ENCODE data around the gene MEX3D.

Gene MEX3D

DNA sequence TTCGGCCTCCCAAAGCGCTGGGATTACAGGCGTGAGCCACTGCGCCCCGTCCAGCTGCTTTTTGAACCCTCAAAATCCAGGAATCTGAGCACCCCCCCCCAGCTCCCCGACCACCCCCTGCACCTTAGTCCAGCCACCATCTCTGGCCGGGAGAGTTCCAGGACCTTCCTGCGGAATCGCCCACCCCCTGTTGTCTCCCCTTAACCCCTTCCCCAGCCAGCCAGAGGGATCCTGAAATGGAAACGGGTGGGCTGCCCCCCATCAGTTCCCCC is 25.3 kb upstream of the MEX3D start:
- DNase-seq (ENCODE audit: low read depth in 2 of 2): no peak

DNA sequence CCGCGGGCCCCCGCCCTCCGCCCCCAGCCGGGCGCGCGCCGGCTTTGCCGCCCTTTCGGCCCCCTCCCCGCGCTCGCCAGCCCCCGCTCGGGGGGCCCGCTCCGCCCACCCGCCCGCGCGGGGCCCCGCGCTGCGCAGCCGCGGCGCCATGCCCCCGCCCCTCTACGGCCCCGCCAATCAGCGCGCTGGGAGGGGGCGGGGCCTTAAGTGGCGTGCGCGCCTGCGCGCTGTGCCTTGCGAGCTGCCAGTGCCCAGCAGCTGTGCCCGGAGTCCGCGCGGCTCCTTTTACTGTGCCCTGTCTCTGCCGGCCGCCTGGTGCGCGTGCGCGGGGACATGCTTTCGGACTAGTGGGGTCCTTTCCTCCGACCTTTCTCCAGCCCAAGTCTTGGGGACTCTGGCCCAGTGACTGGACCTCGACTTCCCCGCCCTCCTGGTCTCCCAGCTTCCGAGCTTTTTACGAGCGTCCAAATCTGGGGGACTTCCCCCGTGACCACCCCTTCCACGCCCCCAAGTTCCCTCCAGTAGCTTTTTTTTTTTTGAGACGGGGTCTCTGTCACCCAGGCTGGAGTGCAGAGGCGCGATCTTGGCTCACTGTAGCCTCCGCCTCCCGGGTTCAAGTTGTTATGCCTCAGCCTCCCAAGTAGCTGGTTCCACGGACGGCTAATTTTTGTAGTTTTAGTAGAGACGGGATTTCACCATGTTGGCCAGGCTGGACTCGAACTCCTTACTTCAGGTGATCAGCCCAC is 24.8 kb upstream of the MEX3D start, which contains the start of gene MBD3:
MBD3 (minus strand) TSS at position 111 of the 746 bp plus-strand sequence. CDS start 234 bp downstream, outside the sequence.
- peak; percentile 60 to 87 for DNase-seq (ENCODE audit: low read depth in 2 of 2)

DNA sequence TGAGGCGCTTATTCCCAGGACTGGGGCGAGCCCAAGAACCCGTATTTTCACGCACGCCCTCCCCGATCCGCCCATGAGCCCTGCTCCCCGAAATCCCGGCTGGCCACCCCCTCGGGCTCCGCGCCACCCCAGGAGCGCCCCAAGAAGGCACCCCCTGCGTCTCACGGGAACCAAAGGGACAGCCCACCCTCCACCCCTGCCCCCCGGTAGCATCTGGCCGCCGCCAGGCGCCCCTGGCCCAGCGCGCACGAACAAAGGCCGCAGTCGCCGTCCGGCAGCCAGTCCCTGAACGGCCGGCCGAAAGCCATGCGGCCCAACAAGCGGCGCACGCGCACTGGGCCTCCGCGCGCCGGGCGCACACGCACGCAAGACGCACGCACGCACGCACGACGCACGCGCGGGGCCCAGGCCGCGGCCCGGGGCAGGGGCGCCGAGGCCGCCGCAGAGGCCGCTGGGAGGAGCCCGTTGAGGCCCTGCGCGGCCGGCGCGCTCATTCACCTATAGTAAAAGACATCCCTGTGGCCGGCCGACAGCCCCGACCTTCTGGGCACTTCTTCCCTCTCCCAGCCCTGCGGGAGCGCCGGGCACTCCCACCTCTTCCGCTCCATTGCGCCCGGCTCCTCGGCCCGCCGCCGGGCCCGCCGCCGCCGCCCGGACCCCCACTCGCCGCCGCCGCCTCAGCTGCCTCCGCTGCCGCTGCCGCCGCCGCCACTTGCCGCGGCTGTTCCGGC is 24.1 kb upstream of the MEX3D start:
- DNase-seq (ENCODE audit: low read depth in 2 of 2): peak; percentile 58 to 82

DNA sequence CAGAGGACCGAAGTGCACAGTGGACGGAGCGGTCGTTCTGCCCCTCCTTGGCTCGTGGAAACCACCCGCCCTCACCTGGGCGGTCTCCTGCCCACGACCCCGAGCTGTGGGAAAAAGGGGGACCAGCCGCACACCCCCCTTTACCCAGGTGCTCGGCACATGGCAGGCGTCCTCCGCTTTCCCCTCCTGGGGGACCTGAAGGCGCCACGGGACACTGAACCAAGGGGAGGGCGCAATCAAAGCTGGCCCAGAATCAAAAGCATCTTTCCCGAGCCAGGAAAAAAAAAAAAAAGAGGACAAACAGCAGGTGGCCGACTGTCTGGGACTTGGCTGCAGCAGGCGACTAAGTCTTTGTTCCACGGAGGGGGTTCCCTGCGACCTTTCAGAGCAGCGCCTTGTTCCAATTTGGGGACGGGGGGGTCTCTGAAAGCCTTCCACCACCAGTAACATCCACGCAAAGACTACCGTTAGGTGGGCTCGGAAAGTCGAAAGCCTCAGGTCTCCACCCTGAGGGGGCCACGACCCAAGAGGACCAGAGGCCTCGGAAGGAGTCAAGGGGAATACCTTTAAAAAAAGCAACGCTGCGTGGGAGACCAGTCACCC is 23.4 kb upstream of the MEX3D start:
- no peak for DNase-seq (ENCODE audit: low read depth in 2 of 2)

DNA sequence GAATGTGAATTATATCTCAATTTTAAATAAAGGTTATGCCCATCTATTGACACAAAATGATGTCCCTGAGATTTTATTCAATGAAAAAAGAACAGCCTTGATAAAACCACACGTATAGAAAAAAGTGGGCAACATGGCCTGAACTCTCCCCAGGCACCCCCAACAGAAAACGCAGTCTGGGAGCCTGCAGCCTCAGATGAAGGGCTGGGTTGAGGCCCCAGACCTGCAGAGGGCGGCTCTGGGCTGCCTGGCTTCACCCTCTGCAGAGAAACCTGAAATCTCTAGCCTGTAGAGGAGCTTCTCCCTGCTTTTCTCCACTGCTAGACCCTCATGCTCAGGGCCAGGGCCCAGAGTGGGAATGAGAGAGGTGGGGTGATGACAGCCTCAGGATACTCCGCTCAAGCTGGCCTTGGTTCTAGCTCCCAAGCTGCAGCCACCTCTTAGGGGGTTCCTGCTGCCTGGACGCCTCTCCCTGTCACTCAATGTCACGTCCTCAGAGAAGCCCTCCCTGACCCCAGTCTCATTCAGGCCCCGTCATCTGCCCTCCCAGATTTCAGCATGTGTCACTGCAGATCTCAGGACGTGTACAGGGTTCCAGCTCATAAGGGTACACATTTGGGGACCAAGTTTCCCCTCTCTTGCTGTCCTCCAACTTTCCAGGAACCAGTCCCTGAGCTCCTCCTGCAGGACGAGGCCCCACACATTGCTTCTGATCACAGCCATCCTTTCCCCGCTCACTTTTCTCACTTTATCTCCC is 22.7 kb upstream of the MEX3D start:
- no peak for DNase-seq (ENCODE audit: low read depth in 2 of 2)

DNA sequence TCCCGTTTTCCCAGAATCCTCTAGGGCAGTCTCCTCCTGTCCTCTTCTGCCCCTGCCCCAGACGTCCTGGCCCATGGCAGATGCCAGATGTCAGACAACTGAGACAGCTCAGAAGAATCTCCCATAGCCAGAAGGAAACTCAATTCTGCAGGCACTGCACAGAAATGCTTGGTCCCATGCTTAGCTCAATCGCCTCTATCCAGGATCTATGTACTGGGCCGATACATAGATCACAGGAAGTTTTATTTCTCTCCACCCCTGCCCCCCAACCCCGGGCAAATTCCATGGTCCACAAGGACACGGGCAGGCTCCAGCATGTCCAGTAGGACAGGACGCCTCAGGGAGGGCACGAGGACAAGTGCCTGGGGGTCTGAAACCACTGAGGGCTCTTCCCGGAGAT is 19.7 kb upstream of the MEX3D start:
- no peak for DNase-seq (ENCODE audit: low read depth in 2 of 2)

DNA sequence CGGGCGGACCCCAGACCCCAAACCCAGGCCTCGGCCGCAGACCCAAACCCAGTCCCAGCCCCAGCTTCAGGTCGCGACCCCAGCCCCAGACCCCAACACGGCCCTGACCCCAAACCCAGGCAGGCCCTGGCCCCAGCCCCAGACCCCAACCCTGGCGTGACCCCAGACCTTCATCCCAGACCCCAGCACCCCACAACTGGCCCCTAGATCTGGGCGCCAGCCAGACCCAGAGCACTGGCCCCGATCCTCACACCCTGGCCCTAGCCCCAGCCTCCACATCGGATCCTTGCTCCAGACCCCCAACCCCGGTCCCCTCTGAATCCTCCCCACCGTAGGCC is 17.1 kb upstream of the MEX3D start:
- no peak for DNase-seq (ENCODE audit: low read depth in 2 of 2)

DNA sequence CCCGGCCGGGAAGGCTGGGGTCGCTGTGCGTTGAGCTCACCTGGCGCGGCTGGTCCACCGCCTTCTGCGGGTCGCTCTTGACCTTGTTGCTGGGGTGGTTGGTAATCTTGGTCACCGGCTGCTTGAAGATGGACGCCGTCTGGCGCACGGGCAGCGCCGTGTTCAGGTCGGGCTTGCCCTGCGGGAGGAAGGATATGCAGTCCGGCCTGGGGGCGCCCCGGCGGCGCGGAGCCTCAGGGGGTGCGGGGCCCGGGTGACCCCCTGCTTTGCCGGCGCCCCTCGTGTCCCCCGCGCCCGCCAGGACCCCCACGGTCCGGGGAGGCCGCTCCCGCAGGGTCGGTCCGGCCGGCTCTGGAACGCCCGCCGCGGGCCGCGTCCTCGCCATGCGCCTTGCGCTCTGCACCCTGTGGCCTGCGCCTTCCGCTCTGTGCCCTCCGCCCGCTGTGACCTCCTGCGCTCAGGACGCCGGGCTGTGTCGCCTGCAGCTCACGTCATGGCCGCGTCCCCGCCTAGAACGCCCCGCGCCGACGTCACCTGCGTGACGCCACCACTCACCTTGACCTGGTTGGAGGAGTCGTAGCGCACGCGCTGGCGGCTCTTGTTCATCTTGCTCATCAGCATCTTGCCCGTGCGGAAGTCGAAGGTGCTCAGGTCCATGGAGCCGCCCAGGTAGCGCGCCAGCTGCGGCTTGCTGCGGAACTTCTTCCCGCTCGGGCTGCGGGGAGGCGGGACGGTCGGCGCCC is 16.5 kb upstream of the MEX3D start:
- no peak for DNase-seq (ENCODE audit: low read depth in 2 of 2)

DNA sequence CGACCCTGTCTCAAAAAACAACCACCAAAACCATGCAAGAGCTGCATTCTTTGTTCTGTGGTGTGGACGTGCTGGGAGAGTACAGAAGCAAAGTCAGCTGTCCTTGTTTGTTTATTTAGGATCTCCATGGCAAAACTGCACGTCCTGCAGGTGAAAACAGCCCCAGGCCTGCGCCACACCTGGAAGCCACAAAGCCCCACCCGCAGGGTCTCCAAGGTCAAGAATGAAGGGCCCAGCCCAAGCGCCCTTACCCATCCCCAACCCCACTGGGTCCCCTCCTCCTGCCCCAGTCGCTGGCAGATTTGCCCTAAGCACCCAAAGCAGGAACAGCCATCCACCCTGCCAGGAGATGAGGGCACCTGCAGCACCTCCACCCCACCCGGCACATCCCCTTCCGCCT is 14.1 kb upstream of the MEX3D start:
- no peak for DNase-seq (ENCODE audit: low read depth in 2 of 2)

DNA sequence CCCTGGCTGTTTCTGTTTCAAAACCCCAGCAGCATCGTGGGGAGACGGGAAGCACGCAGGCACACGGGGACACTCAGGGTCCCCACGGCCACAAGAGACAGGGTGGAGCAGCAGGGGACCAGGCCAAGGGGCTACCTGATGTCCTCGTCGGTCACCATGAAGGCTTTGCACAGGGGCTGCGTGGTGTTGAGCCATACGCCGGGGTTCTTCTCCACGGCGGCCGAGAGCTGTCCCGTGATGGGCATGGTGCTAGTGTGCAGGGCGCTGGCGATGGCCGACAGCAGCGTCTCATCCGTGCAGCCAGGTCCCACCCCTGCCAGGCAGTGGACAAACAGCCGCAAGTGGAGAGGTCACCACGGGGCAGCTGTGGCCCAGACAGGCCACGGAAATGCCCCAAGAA is 12.8 kb upstream of the MEX3D start:
- DNase-seq (ENCODE audit: low read depth in 2 of 2): no peak

DNA sequence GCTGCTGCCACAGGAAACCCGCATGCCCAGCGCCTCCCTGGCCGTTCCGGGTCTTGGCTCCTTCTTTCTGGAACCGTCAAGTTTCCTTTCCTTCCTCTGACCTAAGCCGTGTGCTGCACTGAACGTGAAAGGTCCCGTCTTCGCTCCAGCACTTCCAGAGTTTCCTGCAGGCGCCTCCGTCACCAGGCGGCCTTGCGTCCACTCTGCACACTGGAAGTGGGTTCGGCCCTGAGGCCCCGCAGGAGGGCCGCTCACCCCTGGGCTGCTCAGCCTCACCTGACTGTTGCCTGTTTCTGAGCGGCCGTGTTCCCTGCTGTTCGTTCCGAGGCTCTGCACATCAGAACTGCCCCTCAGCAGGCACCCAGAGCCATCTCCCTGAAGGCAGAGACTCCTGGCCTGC is 12.3 kb upstream of the MEX3D start:
- no peak for DNase-seq (ENCODE audit: low read depth in 2 of 2)

DNA sequence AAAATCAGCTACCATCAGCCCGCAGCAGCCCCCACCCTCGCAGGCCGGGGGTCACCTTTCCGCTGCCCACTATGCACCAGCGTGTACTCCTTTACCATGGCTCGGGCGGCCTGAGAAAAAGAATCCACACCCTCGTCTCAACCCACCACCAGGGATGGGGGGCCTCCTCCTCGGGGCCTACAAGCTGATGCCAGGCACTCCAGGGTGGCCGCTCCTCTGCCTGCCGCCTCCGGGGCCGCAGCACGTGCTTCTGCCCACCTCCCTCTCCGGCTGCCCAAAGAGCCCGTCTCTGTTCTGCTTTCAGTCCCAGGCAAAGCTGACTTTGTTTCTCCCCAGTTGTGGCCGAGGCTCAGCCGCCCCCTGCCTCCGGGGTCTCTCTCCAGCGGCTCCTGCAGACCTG is 11.1 kb upstream of the MEX3D start:
- no peak for DNase-seq (ENCODE audit: low read depth in 2 of 2)

DNA sequence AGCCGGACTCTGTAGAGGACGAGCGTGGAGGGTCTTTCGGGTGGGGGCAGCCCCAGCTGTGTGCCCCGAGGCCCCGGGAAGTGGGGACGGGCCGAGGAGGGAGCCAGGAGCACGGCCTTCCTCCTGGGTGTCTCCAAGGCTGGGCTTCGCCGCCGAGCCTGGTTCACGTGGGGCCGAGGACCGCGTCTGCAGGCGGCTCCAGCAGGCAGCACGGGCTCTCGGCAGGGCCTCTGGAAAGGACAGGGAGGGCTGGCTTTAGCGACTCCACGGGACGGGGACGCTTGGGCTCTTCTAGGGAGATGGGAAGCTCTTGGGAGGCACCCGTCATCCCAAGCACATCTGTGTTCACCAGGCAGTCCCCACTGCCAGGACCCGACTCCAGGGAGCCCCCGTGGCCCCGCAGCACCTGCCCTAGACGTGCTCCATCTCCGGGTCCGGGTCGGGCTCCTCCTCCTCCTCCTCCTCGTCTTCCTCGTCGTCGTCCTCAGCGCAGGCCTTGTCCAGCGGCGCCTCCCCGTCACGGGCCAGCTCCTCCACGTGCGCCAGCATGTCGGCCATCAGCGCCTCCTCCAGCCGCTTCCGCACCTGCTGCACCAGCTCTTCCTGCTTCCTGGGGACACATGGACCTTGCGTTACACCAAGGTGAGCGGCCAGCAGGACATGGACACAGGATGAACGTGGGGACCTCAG is 9.9 kb upstream of the MEX3D start:
- no peak for DNase-seq (ENCODE audit: low read depth in 2 of 2)

DNA sequence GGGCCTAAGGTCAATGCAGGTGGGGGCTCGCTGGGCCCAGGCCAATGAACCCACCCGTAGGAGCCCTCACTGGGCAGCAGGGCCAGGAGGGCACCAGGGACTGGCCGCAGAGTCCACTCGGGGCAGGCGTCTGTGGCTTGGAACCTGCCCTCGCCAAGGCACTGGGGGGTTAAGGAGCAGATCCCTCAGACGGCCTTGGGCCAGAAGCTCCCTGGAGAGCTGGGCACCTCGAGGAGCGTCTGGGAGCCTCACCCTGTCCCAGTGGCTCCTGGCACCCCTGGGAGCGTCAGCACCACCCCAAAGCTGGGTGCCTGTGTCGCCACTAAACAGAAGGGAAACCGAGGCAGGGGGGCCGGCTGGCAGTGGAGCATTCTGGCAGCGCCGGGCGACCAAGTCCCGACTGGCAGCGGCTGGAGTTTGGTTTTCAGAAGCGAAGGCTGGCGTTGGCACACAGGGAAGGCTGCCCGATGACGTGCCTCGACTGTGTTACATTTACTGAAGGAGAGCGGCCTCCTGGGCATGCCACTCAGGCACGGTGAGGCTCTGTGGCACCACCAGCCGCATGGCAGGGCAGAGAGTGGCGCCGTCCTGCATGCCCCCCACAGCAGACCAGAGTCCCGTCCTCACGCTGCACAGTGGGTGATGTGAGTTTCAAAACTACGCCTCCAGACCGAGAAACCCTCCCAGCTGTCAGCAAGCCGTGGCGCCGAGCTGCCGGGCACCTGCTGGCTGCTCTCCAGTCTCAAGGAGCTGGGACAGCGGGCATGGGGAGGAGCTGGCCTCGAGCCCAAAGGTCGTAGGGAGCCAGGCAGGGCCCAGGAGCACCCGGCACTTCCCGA is 9.2 kb upstream of the MEX3D start:
- no peak for DNase-seq (ENCODE audit: low read depth in 2 of 2)

DNA sequence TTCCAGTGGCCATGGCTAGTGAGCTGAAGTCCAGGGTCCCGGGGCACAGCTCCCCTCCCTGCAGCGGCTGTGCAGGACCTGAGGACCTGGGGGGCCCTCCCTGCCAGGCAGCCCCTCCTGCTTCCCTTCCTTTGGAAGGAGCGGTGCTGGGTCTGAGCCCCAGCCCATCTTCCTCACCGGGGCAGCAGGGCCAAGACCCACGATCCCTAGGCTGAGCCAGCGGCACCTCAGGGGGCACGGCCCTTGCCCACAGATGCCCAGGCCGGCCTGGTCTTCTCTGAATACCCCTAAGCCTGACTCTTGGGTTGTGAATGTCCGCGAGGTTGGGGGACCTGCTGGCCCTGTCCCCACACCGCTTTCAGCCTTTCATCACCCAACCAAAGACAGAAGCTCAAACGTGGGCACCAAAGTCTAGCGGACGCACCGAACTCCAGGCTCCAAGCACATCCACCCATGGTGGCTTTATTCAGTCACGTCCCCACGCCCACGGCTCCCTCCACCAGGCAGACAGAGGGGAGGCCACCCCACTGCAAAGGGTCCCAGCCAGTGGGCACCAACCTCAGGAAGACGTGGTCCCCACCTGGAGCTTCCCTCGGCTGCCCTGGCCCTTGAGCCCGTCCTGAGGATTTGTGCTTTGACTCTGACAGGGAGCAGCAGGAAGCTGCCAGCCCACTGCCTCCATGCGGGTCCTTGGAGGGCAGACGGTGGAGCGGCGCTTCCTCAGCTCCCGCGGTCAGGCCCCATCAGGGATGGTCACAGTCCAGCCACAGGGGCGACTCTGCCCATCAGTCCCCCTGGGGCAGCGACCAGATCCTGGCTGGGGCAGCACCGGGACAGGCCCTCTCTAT is 8.3 kb upstream of the MEX3D start:
- DNase-seq (ENCODE audit: low read depth in 2 of 2): no peak

DNA sequence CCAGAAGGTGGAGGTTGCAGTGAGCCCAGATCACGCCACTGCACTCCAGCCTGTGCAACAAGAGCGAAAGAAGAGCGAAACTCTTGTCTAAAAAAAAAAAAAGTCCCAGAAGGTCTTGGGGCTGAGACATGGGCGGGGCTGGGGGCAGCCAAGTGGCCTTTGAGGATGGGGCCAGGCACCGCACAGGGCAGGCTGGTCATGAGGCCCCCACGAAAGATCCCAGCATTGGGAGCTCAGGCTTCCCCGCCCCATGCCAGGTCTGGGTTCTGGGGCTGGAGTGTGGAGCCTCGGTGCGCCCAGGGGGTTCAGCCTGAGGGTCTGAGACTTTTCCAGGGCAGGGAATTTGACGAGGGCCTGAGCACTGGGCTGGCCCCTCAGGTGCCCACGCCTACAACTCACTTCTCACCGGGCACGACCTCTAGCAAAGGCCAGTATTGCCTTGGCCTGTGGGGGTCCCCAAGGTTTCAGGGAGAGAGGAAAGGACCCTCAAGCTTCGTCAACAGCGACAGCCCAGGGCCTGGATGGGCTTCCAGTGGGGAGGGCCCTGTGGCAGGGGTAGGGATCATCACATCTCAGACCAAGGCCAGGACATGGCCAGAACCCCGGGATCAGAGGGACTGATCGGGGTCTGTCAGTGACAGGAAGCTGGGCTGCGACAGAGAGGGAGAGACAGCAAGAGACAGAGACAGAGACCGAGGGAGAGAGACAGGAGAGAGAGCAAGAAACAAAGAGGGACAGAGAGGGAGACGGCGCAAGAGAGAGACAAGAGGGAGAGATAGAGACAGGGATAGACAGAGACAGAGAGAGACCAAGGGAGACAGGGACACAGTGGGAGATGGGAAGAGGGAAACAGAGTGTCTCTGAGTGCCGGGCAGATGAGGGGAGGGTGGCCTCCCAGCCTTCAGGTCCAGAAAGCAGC is 7.5 kb upstream of the MEX3D start:
- DNase-seq (ENCODE audit: low read depth in 2 of 2): no peak

DNA sequence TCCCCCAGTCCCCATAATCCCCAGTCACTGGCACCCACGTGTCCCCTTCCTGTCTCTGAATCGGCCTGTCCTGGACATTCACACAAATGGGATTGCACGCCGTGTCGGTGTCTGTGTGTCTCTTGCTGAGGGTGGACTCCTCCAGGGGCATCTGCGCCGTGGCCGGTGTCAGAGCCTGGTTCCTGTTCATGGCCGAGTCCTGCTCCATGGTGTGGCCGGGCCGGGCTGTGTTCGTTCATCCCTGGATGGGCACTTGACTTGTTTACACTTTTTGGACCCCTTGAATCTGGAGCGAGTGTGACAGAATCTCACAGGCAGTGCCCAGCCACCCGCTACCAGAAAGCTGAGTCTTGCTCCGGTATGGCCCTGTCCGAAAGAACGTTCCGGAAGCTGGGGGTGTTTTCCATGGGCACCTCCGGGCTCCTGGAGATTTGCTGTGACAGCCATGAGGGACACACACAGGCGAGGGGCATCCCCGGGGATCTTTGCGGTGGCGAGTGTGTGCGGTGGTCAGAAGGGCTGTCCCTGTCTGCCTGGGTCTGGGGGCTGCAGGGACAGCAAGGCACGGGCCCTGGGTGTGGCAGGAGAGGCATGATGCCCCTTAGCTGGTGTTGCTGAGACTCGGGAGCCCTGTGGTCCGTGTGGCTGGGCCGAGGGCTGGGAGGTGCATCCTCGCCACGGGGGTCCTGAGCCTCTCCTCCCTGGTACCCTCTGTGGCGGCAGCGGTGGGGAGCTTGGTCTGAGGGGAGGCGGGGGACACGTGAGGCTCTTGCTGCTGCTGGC is 6.4 kb upstream of the MEX3D start:
- no peak for DNase-seq (ENCODE audit: low read depth in 2 of 2)

DNA sequence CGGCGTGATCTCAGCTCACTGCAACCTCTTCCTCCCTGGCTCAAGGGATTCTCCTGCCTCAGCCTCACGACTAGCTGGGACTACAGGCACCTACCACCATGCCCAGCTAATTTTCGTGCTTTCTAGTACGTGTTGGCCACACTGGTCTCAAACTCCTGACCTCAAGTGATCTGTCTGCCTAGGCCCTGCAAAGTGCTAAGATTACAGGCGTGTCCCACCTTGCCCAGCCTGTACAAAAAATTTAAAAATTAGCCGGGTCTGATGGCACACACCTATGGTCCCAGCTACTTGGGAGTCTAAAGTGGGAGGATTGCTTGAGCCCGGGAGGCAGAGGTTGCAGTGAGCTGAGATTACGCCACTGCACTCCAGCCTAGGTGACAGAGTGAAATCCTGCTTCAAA is 4.7 kb upstream of the MEX3D start:
- no peak for DNase-seq (ENCODE audit: low read depth in 2 of 2)

All from stimulated activated CD8-positive, alpha-beta memory T cell treated with anti-CD3 and anti-CD28 coated beads, Interleukin-7, amount 100 ng/mL, for 4 hours (primary cell).